ENCODE measurements around the gene TANGO2. TPM values are rescaled to one million over a fixed set of nuclear protein-coding genes. Genes with fewer than 3 reads are reported as not detected.

TANGO2 gene
- total RNA-seq, 1 experiment from 2014 or later = 33.5 TPM

DNA sequence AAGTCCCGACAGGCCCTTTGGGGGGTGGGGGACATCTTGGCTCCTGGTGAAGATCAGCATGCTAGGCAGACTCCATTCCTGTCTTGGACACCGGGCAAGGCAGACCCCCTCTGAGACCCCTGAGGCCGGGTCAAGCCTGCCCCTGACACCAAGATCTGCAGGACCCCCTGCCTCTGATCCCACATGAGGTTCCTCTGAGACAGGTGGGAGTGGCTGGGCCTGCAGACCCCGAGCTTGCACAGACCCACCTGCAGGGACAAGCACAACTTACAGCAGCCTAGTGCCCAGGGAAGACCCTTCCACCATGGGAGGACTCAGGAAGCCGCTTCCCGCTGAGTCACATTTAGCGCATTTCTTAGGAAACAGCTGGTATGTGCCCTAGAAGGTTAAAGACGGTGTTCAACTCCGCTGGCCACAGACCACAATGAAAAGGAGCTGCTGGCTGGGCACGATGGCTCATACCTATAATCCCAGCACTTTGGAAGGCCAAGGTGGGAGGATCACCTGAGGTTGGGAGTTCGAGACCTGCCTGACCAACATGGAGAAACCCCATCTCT is 19.8 kb upstream of the TANGO2 start:
- intact Hi-C loops (cut with micrococcal nuclease; ENCODE audit: unreplicated experiment) = no loop called here
- no peak for DNase-seq
- Mint-ChIP-seq H3K4me3 (ENCODE audit: low read depth, unreplicated experiment) (no peak overlapping the region), H3K9me3 (ENCODE audit: low read depth, unreplicated experiment) (peaks cover 10% of the 10 kb centered on the region), H3K4me1 (ENCODE audit: low read depth, unreplicated experiment) (no peaks in the 10 kb centered on the region), H3K36me3 (ENCODE audit: insufficient read depth, unreplicated experiment) (peaks cover 5% of the 10 kb centered on the region), H3K27ac (ENCODE audit: unreplicated experiment) (no peak overlapping the region), H3K27me3 (ENCODE audit: unreplicated experiment) (no peaks in the 10 kb centered on the region)
- BruUV-seq (replicated peaks) = no TSS peak
- CTCF ChIA-PET = no interaction called here
- TF ChIP-seq, protein P1, sequence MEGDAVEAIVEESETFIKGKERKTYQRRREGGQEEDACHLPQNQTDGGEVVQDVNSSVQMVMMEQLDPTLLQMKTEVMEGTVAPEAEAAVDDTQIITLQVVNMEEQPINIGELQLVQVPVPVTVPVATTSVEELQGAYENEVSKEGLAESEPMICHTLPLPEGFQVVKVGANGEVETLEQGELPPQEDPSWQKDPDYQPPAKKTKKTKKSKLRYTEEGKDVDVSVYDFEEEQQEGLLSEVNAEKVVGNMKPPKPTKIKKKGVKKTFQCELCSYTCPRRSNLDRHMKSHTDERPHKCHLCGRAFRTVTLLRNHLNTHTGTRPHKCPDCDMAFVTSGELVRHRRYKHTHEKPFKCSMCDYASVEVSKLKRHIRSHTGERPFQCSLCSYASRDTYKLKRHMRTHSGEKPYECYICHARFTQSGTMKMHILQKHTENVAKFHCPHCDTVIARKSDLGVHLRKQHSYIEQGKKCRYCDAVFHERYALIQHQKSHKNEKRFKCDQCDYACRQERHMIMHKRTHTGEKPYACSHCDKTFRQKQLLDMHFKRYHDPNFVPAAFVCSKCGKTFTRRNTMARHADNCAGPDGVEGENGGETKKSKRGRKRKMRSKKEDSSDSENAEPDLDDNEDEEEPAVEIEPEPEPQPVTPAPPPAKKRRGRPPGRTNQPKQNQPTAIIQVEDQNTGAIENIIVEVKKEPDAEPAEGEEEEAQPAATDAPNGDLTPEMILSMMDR (IDR thresholded peaks at IDR 0.05; ENCODE audit: unreplicated experiment) = no peak

DNA sequence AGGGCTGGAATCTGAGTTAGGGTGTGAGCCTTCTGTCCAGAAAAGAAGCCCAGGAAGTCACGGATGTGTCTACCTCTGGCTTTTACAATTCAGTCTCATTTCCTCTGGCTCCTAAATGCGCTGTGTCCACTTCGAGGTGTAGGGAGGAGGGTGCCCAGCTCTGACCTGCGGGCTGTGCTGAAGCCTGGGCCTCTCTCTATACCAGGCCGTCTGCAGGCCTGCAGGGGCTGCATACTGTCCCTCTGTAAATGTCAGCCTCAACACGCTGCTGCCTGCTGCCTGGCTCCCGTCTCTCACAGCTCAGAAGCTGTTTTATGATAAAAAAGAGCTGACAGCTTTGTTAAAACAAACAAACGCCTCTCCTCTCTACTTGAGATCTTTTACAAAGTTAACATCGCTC is 18.8 kb upstream of the TANGO2 start:
- DNase-seq = no peak
- Mint-ChIP-seq H3K4me3 (ENCODE audit: low read depth, unreplicated experiment) (no peak overlapping the region), H3K27ac (ENCODE audit: unreplicated experiment) (no peak overlapping the region), H3K27me3 (ENCODE audit: unreplicated experiment) (no peaks in the 10 kb centered on the region), H3K4me1 (ENCODE audit: low read depth, unreplicated experiment) (no peaks in the 10 kb centered on the region), H3K9me3 (ENCODE audit: low read depth, unreplicated experiment) (peaks cover 10% of the 10 kb centered on the region), H3K36me3 (ENCODE audit: insufficient read depth, unreplicated experiment) (peaks cover 5% of the 10 kb centered on the region)
- CTCF ChIA-PET = no interaction called here
- BruUV-seq (replicated peaks) = no TSS peak
- intact Hi-C loops (cut with micrococcal nuclease; ENCODE audit: unreplicated experiment) = no loop called here
- TF ChIP-seq, protein P1 (IDR thresholded peaks at IDR 0.05; ENCODE audit: unreplicated experiment) = no peak

DNA sequence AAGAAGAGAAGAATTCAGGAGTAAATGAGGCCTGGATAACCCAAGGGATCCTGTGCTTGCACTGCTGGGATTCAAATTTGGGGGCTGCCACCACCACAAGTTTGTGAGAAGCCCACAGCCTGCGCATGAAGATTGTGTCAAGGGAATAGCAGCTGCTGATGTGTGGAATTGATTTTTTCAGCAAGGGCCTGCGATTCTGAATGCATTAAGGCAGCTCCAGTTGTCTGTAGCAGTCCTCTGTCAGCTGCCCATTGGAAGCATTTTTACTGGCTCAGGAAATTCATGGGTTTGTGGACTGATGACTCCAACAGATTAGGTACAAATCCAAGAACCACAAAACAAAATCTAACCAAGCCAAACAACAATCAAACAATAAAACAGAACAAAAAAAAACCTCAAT is 18.3 kb upstream of the TANGO2 start:
- no peak overlapping the region for H3K27ac Mint-ChIP-seq (ENCODE audit: unreplicated experiment)
- H3K4me3 Mint-ChIP-seq (ENCODE audit: low read depth, unreplicated experiment) = no peak overlapping the region
- CTCF ChIA-PET = no interaction called here
- intact Hi-C loops (cut with micrococcal nuclease; ENCODE audit: unreplicated experiment) = no loop called here
- H3K4me1 Mint-ChIP-seq (ENCODE audit: low read depth, unreplicated experiment) = no peaks in the 10 kb centered on the region
- TF ChIP-seq, protein P1 (IDR thresholded peaks at IDR 0.05; ENCODE audit: unreplicated experiment) = no peak
- H3K27me3 Mint-ChIP-seq (ENCODE audit: unreplicated experiment) = no peaks in the 10 kb centered on the region
- BruUV-seq (replicated peaks) = no TSS peak
- peaks cover 5% of the 10 kb centered on the region for H3K36me3 Mint-ChIP-seq (ENCODE audit: insufficient read depth, unreplicated experiment)
- peaks cover 10% of the 10 kb centered on the region for H3K9me3 Mint-ChIP-seq (ENCODE audit: low read depth, unreplicated experiment)
- no peak for DNase-seq

DNA sequence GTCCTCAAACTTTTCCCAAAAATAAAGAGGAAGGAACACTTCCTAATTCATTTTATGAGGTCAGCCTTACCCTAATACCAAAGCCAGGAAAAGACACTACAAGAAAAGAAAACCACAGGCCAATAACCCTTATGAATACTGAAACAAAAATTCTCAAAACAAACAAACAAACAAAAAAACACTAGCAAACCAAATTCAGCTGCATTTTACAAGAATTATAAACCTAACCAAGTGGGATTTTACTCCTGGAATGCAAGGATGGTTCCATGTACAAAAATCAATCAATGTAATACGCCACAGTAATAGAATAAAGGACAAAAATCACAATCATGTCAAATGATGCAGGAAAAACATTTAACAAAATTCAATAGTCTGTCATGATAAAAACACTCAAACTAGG is 17.6 kb upstream of the TANGO2 start:
- CTCF ChIA-PET = no interaction called here
- peaks cover 5% of the 10 kb centered on the region for H3K36me3 Mint-ChIP-seq (ENCODE audit: insufficient read depth, unreplicated experiment)
- no peak overlapping the region for H3K4me3 Mint-ChIP-seq (ENCODE audit: low read depth, unreplicated experiment)
- H3K27me3 Mint-ChIP-seq (ENCODE audit: unreplicated experiment) = no peaks in the 10 kb centered on the region
- no TSS peak for BruUV-seq (replicated peaks)
- no peak overlapping the region for H3K27ac Mint-ChIP-seq (ENCODE audit: unreplicated experiment)
- no peaks in the 10 kb centered on the region for H3K4me1 Mint-ChIP-seq (ENCODE audit: low read depth, unreplicated experiment)
- TF ChIP-seq, protein P1 (IDR thresholded peaks at IDR 0.05; ENCODE audit: unreplicated experiment) = no peak
- peaks cover 10% of the 10 kb centered on the region for H3K9me3 Mint-ChIP-seq (ENCODE audit: low read depth, unreplicated experiment)
- DNase-seq = no peak
- intact Hi-C loops (cut with micrococcal nuclease; ENCODE audit: unreplicated experiment) = no loop called here

Measured in Calu3 (cell line).